Measurements from ENCODE around the gene HUNK. TPM values are rescaled to one million over a fixed set of nuclear protein-coding genes. Genes with fewer than 3 reads are reported as not detected.

The HUNK gene
- total RNA-seq, 1 donor from 2014 or later = 60.6 TPM

DNA sequence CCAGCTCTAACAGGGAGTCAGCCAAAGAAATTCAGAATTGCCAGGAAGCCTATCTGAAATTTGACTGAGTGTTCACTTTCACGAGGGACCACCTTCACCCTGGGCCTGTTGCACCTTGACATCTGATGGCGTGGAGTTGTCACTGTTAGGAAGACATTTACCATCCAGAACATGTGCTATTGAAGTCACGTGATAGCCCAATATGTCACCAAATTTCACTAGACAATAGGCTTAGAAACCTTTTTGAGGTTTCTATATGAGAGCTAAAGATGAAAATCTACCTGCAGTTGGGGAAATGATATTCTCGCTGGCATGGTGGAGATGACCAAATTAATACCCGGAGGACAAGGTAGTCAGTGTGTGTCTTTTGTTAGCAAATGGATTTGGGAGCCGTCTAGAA, 102.7 kb downstream of the HUNK start:
- Mint-ChIP-seq H3K36me3 (peaks cover 44% of the 10 kb centered on the region), H3K27ac (peak overlapping the region; percentile 27), H3K27me3 (ENCODE audit: low read depth) (no peaks in the 10 kb centered on the region), H3K4me1 (no peaks in the 10 kb centered on the region), H3K4me3 (no peak overlapping the region), H3K9me3 (no peaks in the 10 kb centered on the region)
- TF ChIP-seq, protein P1, sequence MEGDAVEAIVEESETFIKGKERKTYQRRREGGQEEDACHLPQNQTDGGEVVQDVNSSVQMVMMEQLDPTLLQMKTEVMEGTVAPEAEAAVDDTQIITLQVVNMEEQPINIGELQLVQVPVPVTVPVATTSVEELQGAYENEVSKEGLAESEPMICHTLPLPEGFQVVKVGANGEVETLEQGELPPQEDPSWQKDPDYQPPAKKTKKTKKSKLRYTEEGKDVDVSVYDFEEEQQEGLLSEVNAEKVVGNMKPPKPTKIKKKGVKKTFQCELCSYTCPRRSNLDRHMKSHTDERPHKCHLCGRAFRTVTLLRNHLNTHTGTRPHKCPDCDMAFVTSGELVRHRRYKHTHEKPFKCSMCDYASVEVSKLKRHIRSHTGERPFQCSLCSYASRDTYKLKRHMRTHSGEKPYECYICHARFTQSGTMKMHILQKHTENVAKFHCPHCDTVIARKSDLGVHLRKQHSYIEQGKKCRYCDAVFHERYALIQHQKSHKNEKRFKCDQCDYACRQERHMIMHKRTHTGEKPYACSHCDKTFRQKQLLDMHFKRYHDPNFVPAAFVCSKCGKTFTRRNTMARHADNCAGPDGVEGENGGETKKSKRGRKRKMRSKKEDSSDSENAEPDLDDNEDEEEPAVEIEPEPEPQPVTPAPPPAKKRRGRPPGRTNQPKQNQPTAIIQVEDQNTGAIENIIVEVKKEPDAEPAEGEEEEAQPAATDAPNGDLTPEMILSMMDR (IDR thresholded peaks at IDR 0.05; ENCODE audit: unreplicated experiment) = no peak
- no peak for DNase-seq (ENCODE audit: low spot score in 2 of 2, unreplicated experiment in 2 of 2)

DNA sequence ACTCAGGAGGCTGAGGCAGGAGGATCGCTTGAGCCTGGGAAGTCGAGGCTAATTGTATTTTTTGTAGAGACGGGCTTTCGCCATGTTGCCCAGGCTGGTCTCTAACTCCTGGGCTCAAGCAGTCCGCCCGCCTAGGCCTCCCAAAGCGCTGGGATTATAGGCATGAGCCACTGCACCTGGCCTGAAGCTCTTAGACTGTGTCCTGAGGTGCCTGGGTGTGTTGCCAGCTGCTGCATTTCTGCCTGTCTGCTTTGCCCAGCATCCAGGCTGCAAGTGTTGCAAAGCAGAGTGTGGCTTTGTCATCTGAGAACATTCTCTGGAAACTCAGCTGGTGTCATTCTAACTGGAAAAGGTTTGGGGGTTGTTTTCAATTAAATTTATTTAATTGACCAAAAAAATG, 105.0 kb downstream of the HUNK start:
- Mint-ChIP-seq H3K27ac (no peak overlapping the region), H3K9me3 (peaks cover 7% of the 10 kb centered on the region), H3K4me1 (no peaks in the 10 kb centered on the region), H3K4me3 (no peak overlapping the region), H3K27me3 (ENCODE audit: low read depth) (no peaks in the 10 kb centered on the region), H3K36me3 (peaks cover 44% of the 10 kb centered on the region)
- no peak for DNase-seq (ENCODE audit: low spot score in 2 of 2, unreplicated experiment in 2 of 2)
- TF ChIP-seq, protein P1 (IDR thresholded peaks at IDR 0.05; ENCODE audit: unreplicated experiment) = no peak

DNA sequence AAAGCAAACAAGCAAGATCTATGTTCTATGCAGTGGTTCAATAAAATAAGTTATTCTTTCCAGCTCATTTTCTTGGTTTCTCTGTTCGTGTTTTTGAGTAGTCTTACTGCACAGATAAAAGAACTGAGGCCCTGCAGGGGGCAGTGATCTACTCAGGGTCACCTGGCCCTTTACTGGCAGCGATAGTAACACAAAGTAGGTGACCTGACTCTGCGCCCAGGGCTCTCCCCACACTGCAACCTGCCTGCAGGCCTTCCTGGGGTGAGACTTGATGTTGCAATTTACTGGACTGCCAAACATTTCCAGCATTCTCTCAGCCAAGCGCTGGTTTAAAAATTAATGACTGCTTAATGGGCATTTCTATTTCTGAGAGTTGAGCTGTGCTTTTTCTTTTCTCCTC, 110.3 kb downstream of the HUNK start:
- Mint-ChIP-seq H3K27ac (no peak overlapping the region), H3K36me3 (peaks cover 23% of the 10 kb centered on the region), H3K9me3 (peaks cover 7% of the 10 kb centered on the region), H3K27me3 (ENCODE audit: low read depth) (no peaks in the 10 kb centered on the region), H3K4me3 (no peak overlapping the region), H3K4me1 (peaks cover 5% of the 10 kb centered on the region)
- TF ChIP-seq, protein P1 (IDR thresholded peaks at IDR 0.05; ENCODE audit: unreplicated experiment) = no peak
- DNase-seq (ENCODE audit: low spot score in 2 of 2, unreplicated experiment in 2 of 2) = no peak

DNA sequence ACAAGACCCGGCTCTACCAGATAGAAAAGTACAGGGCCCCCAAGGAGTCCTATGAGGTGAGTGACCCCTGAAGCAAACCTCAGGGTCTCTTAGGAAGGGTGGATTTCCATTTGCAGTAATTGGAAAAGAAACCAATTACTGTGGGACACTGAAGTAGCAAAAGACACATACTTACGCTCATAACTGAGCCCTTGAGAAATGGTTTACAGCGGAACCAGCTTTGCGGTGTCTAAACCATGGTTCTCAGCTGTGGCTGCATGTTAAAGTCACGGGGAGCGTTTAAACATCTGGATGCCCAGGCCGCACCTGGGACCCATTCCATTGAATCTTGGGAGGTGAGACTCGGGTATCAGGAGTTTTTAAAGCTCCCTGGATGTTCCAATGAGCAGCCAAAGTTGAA, 110.7 kb downstream of the HUNK start:
- H3K4me1 Mint-ChIP-seq = peaks cover 5% of the 10 kb centered on the region
- TF ChIP-seq, protein P1 (IDR thresholded peaks at IDR 0.05; ENCODE audit: unreplicated experiment) = no peak
- no peak overlapping the region for H3K4me3 Mint-ChIP-seq
- no peak overlapping the region for H3K27ac Mint-ChIP-seq
- H3K36me3 Mint-ChIP-seq = peaks cover 21% of the 10 kb centered on the region
- H3K27me3 Mint-ChIP-seq (ENCODE audit: low read depth) = no peaks in the 10 kb centered on the region
- DNase-seq (ENCODE audit: low spot score in 2 of 2, unreplicated experiment in 2 of 2) = no peak
- H3K9me3 Mint-ChIP-seq = peaks cover 7% of the 10 kb centered on the region

DNA sequence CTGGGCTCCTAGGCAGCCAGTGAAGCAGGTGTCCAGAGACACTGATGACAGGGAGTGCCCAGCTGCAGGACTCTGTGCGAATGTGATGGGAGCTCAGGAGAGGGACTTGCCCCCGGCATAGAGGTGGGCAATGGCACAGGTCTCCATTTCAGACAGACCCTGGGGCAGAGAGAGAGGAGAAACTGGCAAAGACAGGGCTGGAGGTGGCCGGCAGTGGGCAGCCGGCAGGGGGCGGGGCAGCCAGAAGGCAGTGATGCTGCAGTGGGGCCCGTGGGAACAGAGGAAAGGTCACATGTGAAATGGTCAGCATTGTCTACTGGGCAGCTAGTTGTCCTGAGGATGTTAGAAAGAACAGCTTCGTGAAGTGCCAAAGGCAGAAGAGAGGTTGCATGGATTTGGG, 112.6 kb downstream of the HUNK start:
- Mint-ChIP-seq H3K9me3 (peaks cover 7% of the 10 kb centered on the region), H3K27me3 (ENCODE audit: low read depth) (no peaks in the 10 kb centered on the region)

More for the DNA sequence above, 112.6 kb downstream of the HUNK start:
- Mint-ChIP-seq H3K4me3 (no peak overlapping the region), H3K27ac (no peak overlapping the region), H3K4me1 (peaks cover 5% of the 10 kb centered on the region), H3K36me3 (peaks cover 21% of the 10 kb centered on the region)
- TF ChIP-seq, protein P1 (IDR thresholded peaks at IDR 0.05; ENCODE audit: unreplicated experiment) = no peak
- DNase-seq (ENCODE audit: low spot score in 2 of 2, unreplicated experiment in 2 of 2) = no peak
